H9 (cell line): ENCODE data around the gene KAT6B. TPM values are rescaled to one million over a fixed set of nuclear protein-coding genes. Genes with fewer than 3 reads are reported as not detected.

Experiments
- DNase-seq: peaks from one replicate; pipeline ENCODE4 v3.0.0-alpha.2; 2017
- H2AFZ ChIP-seq: one replicate; pipeline ENCODE4 v1.6.1; 2013; ENCODE audit warnings: mild to moderate bottlenecking, low read length, control low read depth, moderate library complexity
- H2AK5ac ChIP-seq: 2 replicates; pipeline ENCODE4 v1.6.1; 2013; ENCODE audit warnings: low read length, control low read depth, mixed read lengths; ENCODE audit not compliant: insufficient read length
- H2BK120ac ChIP-seq: one replicate; pipeline ENCODE4 v1.6.1; 2013; ENCODE audit warnings: low read depth, mild to moderate bottlenecking, low read length, control low read depth, inconsistent platforms; ENCODE audit not compliant: poor library complexity, severe bottlenecking
- H2BK12ac ChIP-seq: 2 replicates; pipeline ENCODE4 v1.6.1; 2013; ENCODE audit warnings: low read length, control low read depth, mixed read lengths, low read depth; ENCODE audit not compliant: insufficient read length
- H2BK15ac ChIP-seq: 2 replicates; pipeline ENCODE4 v1.6.1; 2013; ENCODE audit warnings: low read depth, low read length, control low read depth
- H2BK20ac ChIP-seq: one replicate; pipeline ENCODE4 v1.6.1; 2013; ENCODE audit warnings: low read depth, mild to moderate bottlenecking, low read length, control low read depth, inconsistent platforms; ENCODE audit not compliant: poor library complexity, severe bottlenecking
- H2BK5ac ChIP-seq: 2 replicates; pipeline ENCODE4 v1.6.1; 2013; ENCODE audit warnings: low read length, control low read depth, mixed read lengths; ENCODE audit not compliant: insufficient read length
- H3K14ac ChIP-seq: 2 replicates; pipeline ENCODE4 v1.6.1; 2013; ENCODE audit warnings: low read length, control low read depth; ENCODE audit not compliant: insufficient read depth
- H3K18ac ChIP-seq: 2 replicates; pipeline ENCODE4 v1.6.1; 2013; ENCODE audit warnings: low read depth, mild to moderate bottlenecking, mixed read lengths, low read length, control low read depth; ENCODE audit not compliant: insufficient read length
- H3K23ac ChIP-seq: 2 replicates; pipeline ENCODE4 v1.6.1; 2013; ENCODE audit warnings: low read length, control low read depth, mixed read lengths, low read depth; ENCODE audit not compliant: insufficient read length
- H3K23me2 ChIP-seq: 2 replicates; pipeline ENCODE4 v1.6.1; 2013; ENCODE audit warnings: low read depth, mild to moderate bottlenecking, mixed read lengths, low read length, control low read depth; ENCODE audit not compliant: insufficient read length, poor library complexity, severe bottlenecking
- H3K27ac ChIP-seq: 2 replicates; pipeline ENCODE4 v1.5.1; 2013; ENCODE audit warnings: low read length, control low read depth, mixed read lengths, low read depth; ENCODE audit not compliant: insufficient read length
- H3K27me3 ChIP-seq: 2 replicates; pipeline ENCODE4 v1.6.1; 2013; ENCODE audit warnings: low read length, control low read depth, inconsistent platforms; ENCODE audit not compliant: insufficient read depth
- H3K4ac ChIP-seq: 2 replicates; pipeline ENCODE4 v1.6.1; 2013; ENCODE audit warnings: low read depth, mild to moderate bottlenecking, control low read depth, inconsistent platforms, low read length, moderate library complexity
- H3K4me1 ChIP-seq: 2 replicates; pipeline ENCODE4 v1.6.1; 2013; ENCODE audit warnings: low read length, control low read depth, inconsistent platforms; ENCODE audit not compliant: insufficient read depth
- H3K4me2 ChIP-seq: 2 replicates; pipeline ENCODE4 v1.6.1; 2013; ENCODE audit warnings: low read length, control low read depth, mixed read lengths; ENCODE audit not compliant: insufficient read length, insufficient read depth
- H3K56ac ChIP-seq: 2 replicates; pipeline ENCODE4 v1.6.1; 2013; ENCODE audit warnings: low read depth, mild to moderate bottlenecking, mixed read lengths, low read length, control low read depth; ENCODE audit not compliant: insufficient read length
- H3K79me1 ChIP-seq: 2 replicates; pipeline ENCODE4 v1.6.1; 2013; ENCODE audit warnings: low read depth, mild to moderate bottlenecking, moderate library complexity, low read length, control low read depth, inconsistent platforms; ENCODE audit not compliant: insufficient read depth, poor library complexity, severe bottlenecking
- H3K79me2 ChIP-seq: 2 replicates; pipeline ENCODE4 v1.6.1; 2013; ENCODE audit warnings: low read length, control low read depth, inconsistent platforms; ENCODE audit not compliant: insufficient read depth
- H3K9ac ChIP-seq: 2 replicates; pipeline ENCODE4 v1.6.1; 2013; ENCODE audit warnings: low read length, control low read depth, mixed read lengths; ENCODE audit not compliant: insufficient read length; ENCODE audit errors: extremely low read depth
- H3K9me3 ChIP-seq: one replicate; pipeline ENCODE4 v1.6.1; 2013; ENCODE audit warnings: low read depth, low read length, inconsistent platforms; ENCODE audit not compliant: control insufficient read depth
- H3T11ph ChIP-seq: one replicate; pipeline ENCODE4 v1.6.1; 2013; ENCODE audit warnings: mild to moderate bottlenecking, low read length, control low read depth, inconsistent platforms
- H4K20me1 ChIP-seq: one replicate; pipeline ENCODE4 v1.6.1; 2013; ENCODE audit not compliant: control insufficient read depth, insufficient read length, insufficient read depth
- H4K5ac ChIP-seq: 2 replicates; pipeline ENCODE4 v1.6.1; 2013; ENCODE audit warnings: low read depth, mild to moderate bottlenecking, mixed read lengths, low read length, control low read depth; ENCODE audit not compliant: insufficient read length
- H4K8ac ChIP-seq: replicated peaks from 2 replicates; pipeline ENCODE4 v1.6.1; 2013; ENCODE audit warnings: low read length, control low read depth, mixed read lengths, low read depth; ENCODE audit not compliant: insufficient read length
- H4K91ac ChIP-seq: 2 replicates; pipeline ENCODE4 v1.6.1; 2013; ENCODE audit warnings: low read depth, mild to moderate bottlenecking, moderate library complexity, mixed read lengths, low read length, control low read depth; ENCODE audit not compliant: insufficient read length
- H3K27ac Mint-ChIP-seq, 3 experiments: 2 replicates in 2 of 3; 3 replicates in 1 of 3; pipeline ENCODE4 v1.8.0; 2020 to 2021; ENCODE audit warnings: mixed read lengths in 3 of 3, mild to moderate bottlenecking in 1 of 3, moderate library complexity in 1 of 3
- H3K27me3 Mint-ChIP-seq: 2 replicates; pipeline ENCODE4 v1.8.0; 2021; ENCODE audit warnings: low read depth, mild to moderate bottlenecking, moderate library complexity, mixed read lengths
- H3K36me3 Mint-ChIP-seq, 3 experiments: 2 replicates in 2 of 3; 3 replicates in 1 of 3; pipeline ENCODE4 v1.8.0; 2020 to 2021; ENCODE audit warnings: low read depth in 3 of 3, mixed read lengths in 3 of 3; ENCODE audit not compliant: insufficient read depth in 1 of 3
- H3K4me1 Mint-ChIP-seq, 2 experiments: 2 replicates each; pipeline ENCODE4 v1.8.0; 2020; ENCODE audit warnings: mixed read lengths in 2 of 2
- H3K4me3 Mint-ChIP-seq, 2 experiments: 2 replicates in 1 of 2; 3 replicates in 1 of 2; pipeline ENCODE4 v1.8.0; 2020 to 2021; ENCODE audit warnings: mild to moderate bottlenecking in 2 of 2, mixed read lengths in 2 of 2, moderate library complexity in 1 of 2
- H3K9me3 Mint-ChIP-seq, 2 experiments: 2 replicates in 1 of 2; 3 replicates in 1 of 2; pipeline ENCODE4 v1.8.0; 2020; ENCODE audit warnings: mild to moderate bottlenecking in 2 of 2, mixed read lengths in 2 of 2, moderate library complexity in 1 of 2
- WGBS: extraction: QIAGEN DNeasy Blood & Tissue Kit; methylation state at CpG from one replicate; pipeline ENCODE4 v1.1.7; 2013; ENCODE audit warnings: missing lambda C conversion rate, low lambda C conversion rate, mixed read lengths; ENCODE audit not compliant: insufficient read length; ENCODE audit errors: extremely low coverage; 5-methylcytosine and 5-hydroxymethylcytosine counted together
- total RNA-seq: library from RNA; stranded (reverse); gene quantifications from 2 replicates; pipeline ENCODE4 v1.2.1, GENCODE V29; 2021
- TF ChIP-seq, protein P1 (sequence below): fragments of 200-600 bp; sonication (generic); conservative IDR thresholded peaks from 3 replicates; pipeline ENCODE4 v1.8.0; 2021; ENCODE audit warnings: antibody characterized with exemption, mild to moderate bottlenecking

Gene KAT6B
- total RNA-seq, 1 experiment from 2014 or later = 34.2 TPM

DNA sequence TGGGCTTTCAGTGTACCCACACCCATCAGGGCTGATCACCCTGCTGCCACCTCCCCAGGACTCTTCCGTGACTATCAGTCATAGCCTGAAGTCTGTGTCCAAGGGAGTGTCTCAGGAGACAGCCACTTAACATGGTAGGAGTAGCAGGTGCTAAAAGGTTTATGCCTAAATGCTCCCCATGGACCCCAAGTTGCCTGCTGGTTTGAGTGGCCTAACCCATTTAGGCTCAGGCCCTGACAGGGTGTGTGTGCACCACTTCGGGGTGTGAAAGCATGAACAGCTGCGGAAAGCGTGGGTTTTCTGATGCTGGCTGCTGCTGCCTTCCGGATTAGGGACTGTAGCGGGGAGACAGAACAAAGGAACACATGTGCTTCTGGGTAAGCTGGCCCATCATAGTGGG lies 191.9 kb downstream of the KAT6B start:
- Histone ChIP-seq H2BK15ac (no peak overlapping the region), H3K23me2 (no peaks in the 10 kb centered on the region), H3K79me2 (no peaks in the 10 kb centered on the region), H2BK20ac (no peak overlapping the region), H3K4me1 (no peaks in the 10 kb centered on the region), H3K9ac (no peak overlapping the region), H3K79me1 (no peaks in the 10 kb centered on the region), H4K20me1 (no peaks in the 10 kb centered on the region), H3K9me3 (no peaks in the 10 kb centered on the region), H3K27ac (no peak overlapping the region), H2BK120ac (no peak overlapping the region), H2BK12ac (no peak overlapping the region), H4K5ac (no peak overlapping the region), H3T11ph (no peak overlapping the region), H4K8ac (no peak overlapping the region), H3K56ac (no peak overlapping the region), H3K4me2 (no peak overlapping the region), H2AFZ (no peak overlapping the region), H3K14ac (no peak overlapping the region), H3K4ac (no peak overlapping the region), H2BK5ac (no peak overlapping the region), H3K27me3 (no peaks in the 10 kb centered on the region), H2AK5ac (no peak overlapping the region), H3K23ac (no peak overlapping the region), H4K91ac (no peak overlapping the region), H3K18ac (no peak overlapping the region)
- Mint-ChIP-seq H3K4me3 (no peak overlapping the region), H3K27ac (peak overlapping the region in 1 of 3 experiments; percentile 70; a peak in 2 of 7 replicates), H3K36me3 (peaks cover 0 to 17% (median 8%) of the 10 kb centered on the region in 3 experiments; a peak in 5 of 7 replicates), H3K27me3 (no peaks in the 10 kb centered on the region), H3K9me3 (no peaks in the 10 kb centered on the region), H3K4me1 (peaks cover 6 to 7% of the 10 kb centered on the region in 2 experiments)
- WGBS = no CpG with 5 or more reads among the region's 6 CpGs
- DNase-seq = no peak
- TF ChIP-seq, protein P1, sequence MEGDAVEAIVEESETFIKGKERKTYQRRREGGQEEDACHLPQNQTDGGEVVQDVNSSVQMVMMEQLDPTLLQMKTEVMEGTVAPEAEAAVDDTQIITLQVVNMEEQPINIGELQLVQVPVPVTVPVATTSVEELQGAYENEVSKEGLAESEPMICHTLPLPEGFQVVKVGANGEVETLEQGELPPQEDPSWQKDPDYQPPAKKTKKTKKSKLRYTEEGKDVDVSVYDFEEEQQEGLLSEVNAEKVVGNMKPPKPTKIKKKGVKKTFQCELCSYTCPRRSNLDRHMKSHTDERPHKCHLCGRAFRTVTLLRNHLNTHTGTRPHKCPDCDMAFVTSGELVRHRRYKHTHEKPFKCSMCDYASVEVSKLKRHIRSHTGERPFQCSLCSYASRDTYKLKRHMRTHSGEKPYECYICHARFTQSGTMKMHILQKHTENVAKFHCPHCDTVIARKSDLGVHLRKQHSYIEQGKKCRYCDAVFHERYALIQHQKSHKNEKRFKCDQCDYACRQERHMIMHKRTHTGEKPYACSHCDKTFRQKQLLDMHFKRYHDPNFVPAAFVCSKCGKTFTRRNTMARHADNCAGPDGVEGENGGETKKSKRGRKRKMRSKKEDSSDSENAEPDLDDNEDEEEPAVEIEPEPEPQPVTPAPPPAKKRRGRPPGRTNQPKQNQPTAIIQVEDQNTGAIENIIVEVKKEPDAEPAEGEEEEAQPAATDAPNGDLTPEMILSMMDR = no peak
